ENCODE results near the gene DOCK8.
"Not testable (repeated sequence)": the region's sequence is repeated elsewhere in the genome, so short reads cannot be mapped to it uniquely, and the experiment has no call there.

DOCK8 gene

GRCh38 chr9:224582-225520, 10.2 kb downstream of the DOCK8 start:
- DNase-seq (ENCODE audit: low read depth in 3 of 3) = no peak

GRCh38 chr9:227860-228259, 13.2 kb downstream of the DOCK8 start:
- no peak for DNase-seq (ENCODE audit: low read depth in 3 of 3)

- DNase-seq (ENCODE audit: low read depth in 3 of 3) = no peak
Observed at GRCh38 chr9:228929-229695, 14.4 kb downstream of the DOCK8 start.

GRCh38 chr9:231625-232024, 17.0 kb downstream of the DOCK8 start:
- not testable (repeated sequence) for DNase-seq (ENCODE audit: low read depth in 3 of 3)

GRCh38 chr9:233708-234107, 19.0 kb downstream of the DOCK8 start:
- DNase-seq (ENCODE audit: low read depth in 3 of 3) = not testable (repeated sequence)

- no peak for DNase-seq (ENCODE audit: low read depth in 3 of 3)
Observed at GRCh38 chr9:237141-237857, 22.6 kb downstream of the DOCK8 start.

- DNase-seq (ENCODE audit: low read depth in 3 of 3) = no peak
Observed at GRCh38 chr9:237858-238345, 23.2 kb downstream of the DOCK8 start.

GRCh38 chr9:242461-243080, 27.9 kb downstream of the DOCK8 start:
- DNase-seq (ENCODE audit: low read depth in 3 of 3) = no peak

GRCh38 chr9:248278-248961, 33.8 kb downstream of the DOCK8 start:
- no peak for DNase-seq (ENCODE audit: low read depth in 3 of 3)

GRCh38 chr9:249025-249424, 34.4 kb downstream of the DOCK8 start:
- no peak for DNase-seq (ENCODE audit: low read depth in 3 of 3)

- DNase-seq (ENCODE audit: low read depth in 3 of 3) = no peak
Observed at GRCh38 chr9:250039-250438, 35.4 kb downstream of the DOCK8 start.

- no peak for DNase-seq (ENCODE audit: low read depth in 3 of 3)
Observed at GRCh38 chr9:250625-251024, 36.0 kb downstream of the DOCK8 start.

- DNase-seq (ENCODE audit: low read depth in 3 of 3) = no peak
Observed at GRCh38 chr9:251398-251797, 36.7 kb downstream of the DOCK8 start.

GRCh38 chr9:253539-253938, 38.9 kb downstream of the DOCK8 start:
- no peak for DNase-seq (ENCODE audit: low read depth in 3 of 3)

GRCh38 chr9:254516-254915, 39.9 kb downstream of the DOCK8 start:
- DNase-seq (ENCODE audit: low read depth in 3 of 3) = no peak

GRCh38 chr9:257957-258356, 43.3 kb downstream of the DOCK8 start:
- no peak for DNase-seq (ENCODE audit: low read depth in 3 of 3)

- DNase-seq (ENCODE audit: low read depth in 3 of 3) = no peak
Observed at GRCh38 chr9:259405-260404, 45.0 kb downstream of the DOCK8 start.

GRCh38 chr9:264231-264630, 49.6 kb downstream of the DOCK8 start:
- no peak for DNase-seq (ENCODE audit: low read depth in 3 of 3)

- no peak for DNase-seq (ENCODE audit: low read depth in 3 of 3)
Observed at GRCh38 chr9:265209-265870, 50.7 kb downstream of the DOCK8 start.

All from stimulated activated CD4-positive, alpha-beta T cell treated with anti-CD3 and anti-CD28 coated beads, TNF-alpha, amount 100 ng/mL, for 48 hours (primary cell).